Osteocyte (in vitro differentiated cells): Measurements from ENCODE around the gene RBMS1. TPM values are rescaled to one million over a fixed set of nuclear protein-coding genes. Genes with fewer than 3 reads are reported as not detected.

ENCODE experiments used
- DNase-seq: peaks from one replicate; pipeline ENCODE4 v3.0.0; 2021; ENCODE audit warnings: mixed read lengths; ENCODE audit not compliant: unreplicated experiment; ENCODE audit errors: extremely low spot score
- H3K27ac Mint-ChIP-seq: one replicate; pipeline ENCODE4 v1.8.0; 2021; ENCODE audit warnings: mild to moderate bottlenecking, mixed read lengths; ENCODE audit not compliant: unreplicated experiment
- H3K27me3 Mint-ChIP-seq: one replicate; pipeline ENCODE4 v1.8.0; 2021; ENCODE audit warnings: mixed read lengths; ENCODE audit not compliant: unreplicated experiment
- H3K36me3 Mint-ChIP-seq: one replicate; pipeline ENCODE4 v1.8.0; 2021; ENCODE audit warnings: mixed read lengths; ENCODE audit not compliant: unreplicated experiment
- H3K4me1 Mint-ChIP-seq: one replicate; pipeline ENCODE4 v1.8.0; 2021; ENCODE audit warnings: mixed read lengths; ENCODE audit not compliant: unreplicated experiment
- H3K4me3 Mint-ChIP-seq: one replicate; pipeline ENCODE4 v1.8.0; 2021; ENCODE audit warnings: mild to moderate bottlenecking, moderate library complexity, mixed read lengths; ENCODE audit not compliant: unreplicated experiment
- H3K9me3 Mint-ChIP-seq: one replicate; pipeline ENCODE4 v1.8.0; 2021; ENCODE audit warnings: mixed read lengths; ENCODE audit not compliant: unreplicated experiment
- CTCF ChIP-seq: fragments of 200-600 bp; sonication (generic); IDR thresholded peaks from 2 replicates; pipeline ENCODE4 v1.5.0; 2021; ENCODE audit warnings: antibody characterized with exemption, mild to moderate bottlenecking, moderate library complexity
- total RNA-seq: library from RNA; stranded (reverse); gene quantifications from 2 replicates; pipeline ENCODE4 v1.2.1, GENCODE V29; 2021

RBMS1 gene
- total RNA-seq, 1 donor from 2014 or later, result 169 TPM

GRCh38 chr2:160379399-160379798 lies 114.2 kb downstream of the RBMS1 start:
- DNase-seq, result no peak
- Mint-ChIP-seq H3K4me1 (peaks cover 80% of the 10 kb centered on the region), H3K27ac (peak overlapping the region; percentile 39), H3K36me3 (peaks cover 1% of the 10 kb centered on the region), H3K9me3 (no peaks in the 10 kb centered on the region), H3K4me3 (peak overlapping the region; percentile 27), H3K27me3 (no peaks in the 10 kb centered on the region)
- no peak for TF ChIP-seq CTCF

- peaks cover 6% of the 10 kb centered on the region for H3K36me3 Mint-ChIP-seq
- no peaks in the 10 kb centered on the region for H3K27me3 Mint-ChIP-seq
These were observed 116.2 kb downstream of the RBMS1 start for GRCh38 chr2:160377204-160377995.

GRCh38 chr2:160376576-160376975 lies 117.0 kb downstream of the RBMS1 start:
- no peak for TF ChIP-seq CTCF
- H3K36me3 Mint-ChIP-seq, result peaks cover 6% of the 10 kb centered on the region
- no peaks in the 10 kb centered on the region for H3K27me3 Mint-ChIP-seq
- H3K27ac Mint-ChIP-seq, result peak overlapping the region; percentile 84
- peaks cover 5% of the 10 kb centered on the region for H3K9me3 Mint-ChIP-seq
- peak overlapping the region; percentile 33 for H3K4me3 Mint-ChIP-seq
- peaks cover 98% of the 10 kb centered on the region for H3K4me1 Mint-ChIP-seq
- no peak for DNase-seq

More at GRCh38 chr2:160377204-160377995, 116.2 kb downstream of the RBMS1 start:
- no peak overlapping the region for H3K4me3 Mint-ChIP-seq
- H3K9me3 Mint-ChIP-seq, result peaks cover 5% of the 10 kb centered on the region
- peak overlapping the region; percentile 84 for H3K27ac Mint-ChIP-seq
- peaks cover 97% of the 10 kb centered on the region for H3K4me1 Mint-ChIP-seq
- no peak for DNase-seq
- peak; percentile 24 for TF ChIP-seq CTCF

- TF ChIP-seq CTCF, result no peak
- Mint-ChIP-seq H3K27me3 (no peaks in the 10 kb centered on the region), H3K9me3 (peaks cover 5% of the 10 kb centered on the region), H3K36me3 (peaks cover 6% of the 10 kb centered on the region), H3K4me3 (peak overlapping the region; percentile 11), H3K27ac (peak overlapping the region; percentile 89), H3K4me1 (peaks cover 98% of the 10 kb centered on the region)
- no peak for DNase-seq
These were observed 117.7 kb downstream of the RBMS1 start for GRCh38 chr2:160375802-160376469.

- Mint-ChIP-seq H3K4me1 (peaks cover 99% of the 10 kb centered on the region), H3K27ac (peak overlapping the region; percentile 89)
- DNase-seq, result no peak
These were observed 118.6 kb downstream of the RBMS1 start for GRCh38 chr2:160375037-160375436.

More at GRCh38 chr2:160375037-160375436, 118.6 kb downstream of the RBMS1 start:
- peaks cover 5% of the 10 kb centered on the region for H3K9me3 Mint-ChIP-seq
- H3K4me3 Mint-ChIP-seq, result peak overlapping the region; percentile 11
- no peak for TF ChIP-seq CTCF
- no peaks in the 10 kb centered on the region for H3K27me3 Mint-ChIP-seq
- peaks cover 7% of the 10 kb centered on the region for H3K36me3 Mint-ChIP-seq
